Cardiac fibroblast (primary cell): ENCODE measurements around the gene UBE2R2.
A peak's percentile ranks its signal among the peaks of the same experiment; 100 is the strongest.
"Not testable (repeated sequence)": the region's sequence is repeated elsewhere in the genome, so short reads cannot be mapped to it uniquely, and the experiment has no call there.

ENCODE experiments used
- DNase-seq, 2 donors: peaks; one replicate each; pipeline versions ENCODE4 v3.0.0 to v3.0.0-alpha.2; 2010; ENCODE audit warnings: low read depth in 2 of 2
- H3K4me3 ChIP-seq, 2 donors: replicated peaks in 1 of 2; 1 replicate in 1 of 2; 2 replicates in 1 of 2; pipeline ENCODE4 v1.5.1; 2011; ENCODE audit warnings: low read depth in 2 of 2, low read length in 2 of 2, mild to moderate bottlenecking in 2 of 2, moderate library complexity in 1 of 2
- CTCF ChIP-seq: IDR thresholded peaks from one replicate; pipeline ENCODE4 v1.5.1; 2011; ENCODE audit warnings: low read depth, mild to moderate bottlenecking, low read length, inconsistent platforms

The UBE2R2 gene

DNA sequence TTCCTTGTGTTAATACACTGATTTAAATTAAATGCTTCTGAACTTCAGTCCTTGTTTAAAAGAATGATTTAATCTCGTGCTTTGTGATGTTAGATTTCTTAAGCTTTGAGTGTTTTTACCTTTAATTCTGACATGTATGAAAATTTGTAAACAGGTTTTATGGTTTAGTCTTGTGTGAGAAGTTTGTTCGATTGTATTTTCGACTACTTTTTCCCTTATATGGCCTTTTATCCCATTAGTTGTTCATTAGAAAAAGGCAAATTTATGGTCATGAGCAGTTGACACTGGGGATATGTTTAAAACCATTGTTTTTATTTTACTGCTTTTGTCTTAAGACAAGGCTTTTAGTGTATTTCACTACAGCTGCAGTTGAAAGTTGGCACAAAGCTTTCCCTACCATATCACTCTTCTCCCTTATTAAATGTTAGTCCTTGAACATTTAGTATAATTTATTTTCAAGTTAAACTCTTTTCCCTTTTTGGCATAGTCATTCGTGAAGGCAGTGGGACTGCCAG is 3.3 kb downstream of the UBE2R2 start:
- no peak for TF ChIP-seq CTCF
- DNase-seq: no peak
- no peak overlapping the region for H3K4me3 ChIP-seq

DNA sequence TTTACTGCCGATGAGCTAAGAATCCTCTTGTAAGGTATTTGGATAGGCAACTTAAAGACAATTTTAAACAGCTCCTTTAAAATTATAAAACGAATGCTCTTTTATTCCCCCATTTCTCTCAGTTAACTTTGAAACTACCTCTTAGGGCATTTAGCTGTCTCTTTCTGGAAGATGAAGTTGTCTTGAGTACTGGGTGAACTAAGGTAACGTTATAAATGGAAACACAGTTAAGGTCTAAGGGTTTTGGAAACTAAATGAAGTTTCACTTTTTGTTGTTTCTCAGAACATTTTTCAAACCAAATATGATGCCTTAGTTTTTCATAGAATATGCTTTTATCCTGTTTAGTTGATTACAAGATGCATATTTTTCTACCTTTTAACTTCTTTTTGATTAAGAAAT is 6.8 kb downstream of the UBE2R2 start:
- H3K4me3 ChIP-seq: no peak overlapping the region
- no peak for TF ChIP-seq CTCF
- DNase-seq: no peak

DNA sequence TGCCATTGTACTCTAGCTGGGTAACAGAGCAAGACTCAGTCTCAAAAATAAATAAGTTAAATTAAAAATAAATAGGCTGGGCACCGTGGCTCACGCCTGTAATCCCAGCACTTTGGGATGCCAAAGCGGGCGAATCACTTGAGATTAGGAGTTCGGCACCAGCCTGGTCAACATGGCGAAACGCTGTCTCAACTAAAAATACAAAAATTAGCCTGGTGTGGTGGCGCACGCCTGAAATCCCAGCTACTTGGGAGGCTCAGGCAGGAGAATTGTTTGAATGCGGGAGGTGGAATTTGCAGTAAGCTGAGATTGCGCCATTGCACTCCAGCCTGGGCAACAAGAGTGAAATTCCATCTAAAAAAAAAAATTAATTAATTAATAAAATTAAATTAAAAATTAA is 10.3 kb downstream of the UBE2R2 start:
- H3K4me3 ChIP-seq, DNase-seq: not testable (repeated sequence)

- H3K4me3 ChIP-seq, DNase-seq: not testable (repeated sequence)
These were observed 12.8 kb downstream of the UBE2R2 start for GRCh38 chr9:33829641-33830230.

GRCh38 chr9:33835625-33836260 is 18.8 kb downstream of the UBE2R2 start:
- DNase-seq: no peak
- TF ChIP-seq CTCF: no peak

GRCh38 chr9:33836261-33836660 is 19.3 kb downstream of the UBE2R2 start:
- not testable (repeated sequence) for H3K4me3 ChIP-seq
- DNase-seq: peak; percentile 85 to 96

More at GRCh38 chr9:33835625-33836260, 18.8 kb downstream of the UBE2R2 start:
- no peak overlapping the region for H3K4me3 ChIP-seq

DNA sequence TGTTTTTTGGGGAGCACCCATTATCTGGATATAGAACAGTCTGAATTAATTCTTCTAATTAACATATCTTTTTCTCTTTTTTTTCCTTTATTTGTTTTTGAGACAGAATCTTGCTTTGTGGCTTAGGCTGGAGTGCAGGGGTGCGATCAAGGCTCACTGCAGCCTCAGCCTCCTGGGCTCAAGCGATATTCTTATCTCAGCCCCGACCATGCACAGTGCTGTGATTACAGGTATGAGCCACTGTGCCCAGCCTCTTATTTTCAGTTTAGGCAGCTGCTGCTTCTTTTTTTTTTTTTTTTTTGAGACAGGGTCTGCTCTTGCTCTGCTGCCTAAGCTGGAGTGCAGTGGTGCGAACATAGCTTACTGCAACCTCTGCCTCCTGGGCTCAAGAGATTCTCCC is 20.2 kb downstream of the UBE2R2 start:
- DNase-seq: no peak
- H3K4me3 ChIP-seq: no peak overlapping the region
- TF ChIP-seq CTCF: no peak

DNA sequence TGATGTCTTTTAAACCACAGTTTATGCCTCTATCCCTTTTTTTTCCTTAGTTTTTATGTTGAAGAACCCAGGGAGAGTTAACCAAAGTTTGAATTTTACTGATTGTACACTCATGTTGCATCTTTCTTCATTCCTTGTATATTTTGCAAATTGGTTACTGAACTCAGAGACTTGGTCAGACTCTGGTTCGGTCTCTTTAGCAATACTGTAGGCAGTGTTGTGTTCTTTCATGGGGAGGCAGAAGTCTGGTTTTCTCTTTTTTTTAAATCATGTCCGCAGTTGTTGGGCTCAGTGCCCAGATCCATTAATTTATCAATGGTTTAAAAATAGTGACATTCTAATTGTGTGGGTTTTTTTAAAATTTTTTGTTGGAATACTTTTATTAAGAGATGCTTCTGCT is 23.4 kb downstream of the UBE2R2 start:
- no peak for DNase-seq
- no peak overlapping the region for H3K4me3 ChIP-seq
- TF ChIP-seq CTCF: no peak
